Measurements from ENCODE around the gene LETMD1. TPM values are rescaled to one million over a fixed set of nuclear protein-coding genes. Genes with fewer than 3 reads are reported as not detected.

Gene LETMD1
- total RNA-seq, 2 experiments from 2014 or later: 51.8 to 54.1 TPM

DNA sequence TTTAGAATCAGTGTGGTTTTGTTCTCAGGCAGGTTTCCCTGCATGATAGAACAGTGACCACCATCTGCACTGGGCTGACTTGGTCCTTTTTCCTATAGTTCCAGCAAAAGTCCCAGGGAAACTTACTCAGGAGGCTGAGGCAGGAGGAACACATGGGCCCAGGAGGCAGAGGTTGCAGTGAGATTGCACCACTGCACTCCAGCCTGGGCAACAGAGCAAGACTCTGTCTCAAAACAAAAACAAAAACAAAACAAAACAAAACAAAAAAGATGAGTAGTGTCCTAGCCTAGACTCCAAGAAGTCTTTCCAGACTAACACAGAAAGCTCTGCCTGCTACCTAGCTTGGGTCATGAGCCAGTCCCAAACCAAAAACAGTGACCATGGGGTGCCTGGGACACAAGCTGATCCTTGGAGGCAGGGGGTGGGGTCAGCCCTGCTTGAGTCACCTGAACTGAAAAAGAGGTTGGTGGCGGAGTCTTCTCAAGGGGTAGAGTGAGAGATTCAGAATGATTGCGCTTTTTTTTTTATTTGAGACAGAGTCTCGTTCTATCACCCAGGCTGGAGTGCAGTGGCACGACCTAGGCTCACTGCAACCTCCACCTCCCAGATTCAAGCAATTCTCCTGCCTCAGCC lies 14.6 kb upstream of the LETMD1 start:
- no peaks in the 10 kb centered on the region for H3K4me1 ChIP-seq (ENCODE audit: insufficient read depth, low read length)
- H3K36me3 Mint-ChIP-seq (ENCODE audit: low read depth): no peaks in the 10 kb centered on the region
- intact Hi-C loops (cut with DNase I, micrococcal nuclease): no loop called here
- no peak overlapping the region for H3K27ac ChIP-seq (ENCODE audit: low read depth in 1 of 2, low read length in 2 of 2)
- no peak overlapping the region for H3K27ac Mint-ChIP-seq
- H3K27me3 Mint-ChIP-seq: no peaks in the 10 kb centered on the region
- ATAC-seq (ENCODE audit: poor library complexity) (no peak), DNase-seq (no peak)
- H3K4me3 Mint-ChIP-seq: no peak overlapping the region
- TF ChIP-seq, protein P1, sequence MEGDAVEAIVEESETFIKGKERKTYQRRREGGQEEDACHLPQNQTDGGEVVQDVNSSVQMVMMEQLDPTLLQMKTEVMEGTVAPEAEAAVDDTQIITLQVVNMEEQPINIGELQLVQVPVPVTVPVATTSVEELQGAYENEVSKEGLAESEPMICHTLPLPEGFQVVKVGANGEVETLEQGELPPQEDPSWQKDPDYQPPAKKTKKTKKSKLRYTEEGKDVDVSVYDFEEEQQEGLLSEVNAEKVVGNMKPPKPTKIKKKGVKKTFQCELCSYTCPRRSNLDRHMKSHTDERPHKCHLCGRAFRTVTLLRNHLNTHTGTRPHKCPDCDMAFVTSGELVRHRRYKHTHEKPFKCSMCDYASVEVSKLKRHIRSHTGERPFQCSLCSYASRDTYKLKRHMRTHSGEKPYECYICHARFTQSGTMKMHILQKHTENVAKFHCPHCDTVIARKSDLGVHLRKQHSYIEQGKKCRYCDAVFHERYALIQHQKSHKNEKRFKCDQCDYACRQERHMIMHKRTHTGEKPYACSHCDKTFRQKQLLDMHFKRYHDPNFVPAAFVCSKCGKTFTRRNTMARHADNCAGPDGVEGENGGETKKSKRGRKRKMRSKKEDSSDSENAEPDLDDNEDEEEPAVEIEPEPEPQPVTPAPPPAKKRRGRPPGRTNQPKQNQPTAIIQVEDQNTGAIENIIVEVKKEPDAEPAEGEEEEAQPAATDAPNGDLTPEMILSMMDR (IDR thresholded peaks at IDR 0.05): no peak
- no peaks in the 10 kb centered on the region for H3K9me3 Mint-ChIP-seq
- no peaks in the 10 kb centered on the region for H3K27me3 ChIP-seq (ENCODE audit: control insufficient read depth in 1 of 2, insufficient read depth in 2 of 2, low read length in 2 of 2)
- no peaks in the 10 kb centered on the region for H3K9me3 ChIP-seq (ENCODE audit: control insufficient read depth in 1 of 2, insufficient read depth in 1 of 2, low read length in 2 of 2)
- no peak overlapping the region for H3K4me3 ChIP-seq (ENCODE audit: low read length)
- ChIA-PET POLR2A (no interaction called here), CTCF (no interaction called here)
- no peaks in the 10 kb centered on the region for H3K36me3 ChIP-seq (ENCODE audit: insufficient read depth, low read length)
- no peaks in the 10 kb centered on the region for H3K4me1 Mint-ChIP-seq (ENCODE audit: low read depth)

DNA sequence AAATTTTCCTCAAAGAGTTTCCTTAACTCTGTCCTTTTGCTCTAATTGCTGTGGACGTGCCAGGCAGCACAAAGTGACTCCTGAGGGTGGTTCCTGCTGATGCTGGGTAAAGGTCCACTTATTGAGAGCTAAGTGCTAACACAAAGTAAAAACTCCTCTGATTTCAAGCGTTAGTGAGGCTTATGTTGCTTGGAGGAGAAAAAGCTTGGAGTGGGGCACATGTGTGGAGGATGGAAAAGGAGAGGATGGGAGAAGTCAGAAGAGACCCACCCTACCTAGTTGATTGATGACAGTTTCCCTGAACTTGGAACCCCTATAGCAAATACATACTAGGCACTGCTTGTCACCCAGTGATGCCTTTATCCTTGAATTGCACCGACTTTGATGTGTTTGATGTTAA lies 11.8 kb upstream of the LETMD1 start:
- Histone ChIP-seq H3K27me3 (ENCODE audit: control insufficient read depth in 1 of 2, insufficient read depth in 2 of 2, low read length in 2 of 2) (no peaks in the 10 kb centered on the region), H3K9me3 (ENCODE audit: control insufficient read depth in 1 of 2, insufficient read depth in 1 of 2, low read length in 2 of 2) (no peaks in the 10 kb centered on the region), H3K36me3 (ENCODE audit: insufficient read depth, low read length) (no peaks in the 10 kb centered on the region), H3K4me3 (ENCODE audit: low read length) (no peak overlapping the region), H3K4me1 (ENCODE audit: insufficient read depth, low read length) (no peaks in the 10 kb centered on the region), H3K27ac (ENCODE audit: low read depth in 1 of 2, low read length in 2 of 2) (no peak overlapping the region)
- ChIA-PET POLR2A (interaction anchor here (0.6 to 1.4 kb wide), 2 partner anchors 10 to 17 kb away, joined by 5 read pairs; partner anchors contain the start of gene SLC11A2), CTCF (no interaction called here)
- Mint-ChIP-seq H3K36me3 (ENCODE audit: low read depth) (no peaks in the 10 kb centered on the region), H3K27ac (no peak overlapping the region), H3K4me3 (no peak overlapping the region), H3K27me3 (no peaks in the 10 kb centered on the region), H3K4me1 (ENCODE audit: low read depth) (no peaks in the 10 kb centered on the region), H3K9me3 (no peaks in the 10 kb centered on the region)
- DNase-seq (no peak), ATAC-seq (ENCODE audit: poor library complexity) (no peak)
- TF ChIP-seq, protein P1 (IDR thresholded peaks at IDR 0.05): no peak
- intact Hi-C loops (cut with DNase I, micrococcal nuclease): no loop called here

DNA sequence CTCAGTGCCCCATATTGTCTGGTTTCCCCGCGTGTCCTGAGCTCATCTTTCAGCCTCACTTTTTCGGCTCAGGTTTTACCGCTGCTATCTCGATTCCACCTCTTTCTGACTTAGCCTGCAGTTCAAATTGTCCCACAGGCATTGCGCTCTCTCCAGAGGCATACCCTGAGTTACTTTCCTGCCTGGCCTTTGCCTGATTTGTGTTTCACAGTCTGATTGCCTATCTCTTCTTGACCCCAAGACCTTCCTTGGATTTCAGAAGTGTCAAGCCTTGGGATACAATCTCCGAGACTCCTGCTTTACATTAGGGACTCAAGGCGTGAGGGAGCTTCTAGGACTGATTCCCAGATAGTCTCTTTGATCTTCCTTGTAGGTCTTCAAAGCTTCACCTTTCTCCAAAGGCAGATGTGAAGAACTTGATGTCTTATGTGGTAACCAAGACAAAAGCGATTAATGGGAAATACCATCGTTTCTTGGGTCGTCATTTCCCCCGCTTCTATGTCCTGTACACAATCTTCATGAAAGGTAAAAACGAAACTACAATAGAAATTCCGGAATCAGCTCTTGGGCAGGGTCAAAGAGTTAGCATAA lies 629 bp downstream of the LETMD1 start:
- Histone ChIP-seq H3K36me3 (ENCODE audit: insufficient read depth, low read length) (peaks cover 19% of the 10 kb centered on the region), H3K9me3 (ENCODE audit: control insufficient read depth in 1 of 2, insufficient read depth in 1 of 2, low read length in 2 of 2) (no peaks in the 10 kb centered on the region), H3K27ac (ENCODE audit: low read depth in 1 of 2, low read length in 2 of 2) (peak overlapping the region; percentile 83 to 94), H3K4me3 (ENCODE audit: low read length) (peak overlapping the region; percentile 91), H3K4me1 (ENCODE audit: insufficient read depth, low read length) (peaks cover 25% of the 10 kb centered on the region), H3K27me3 (ENCODE audit: control insufficient read depth in 1 of 2, insufficient read depth in 2 of 2, low read length in 2 of 2) (no peaks in the 10 kb centered on the region)
- Mint-ChIP-seq H3K4me3 (peak overlapping the region; percentile 93), H3K4me1 (ENCODE audit: low read depth) (peaks cover 39% of the 10 kb centered on the region), H3K27me3 (no peaks in the 10 kb centered on the region), H3K36me3 (ENCODE audit: low read depth) (peaks cover 39% of the 10 kb centered on the region), H3K27ac (peak overlapping the region; percentile 93), H3K9me3 (no peaks in the 10 kb centered on the region)
- DNase-seq (peak in 4 of 14 experiments; percentile 2 to 78 (median 58)), ATAC-seq (ENCODE audit: poor library complexity) (no peak)
- POLR2A ChIA-PET: interaction anchor here (0.9 to 2.2 kb wide), 6 partner anchors 23 to 881 kb away, joined by 3 to 12 read pairs (median 7); partner anchors contain the start of genes ATF1, CERS5, CSRNP2 and POU6F1
- CTCF ChIA-PET: interaction anchor here (1.1 to 1.7 kb wide), 2 partner anchors 32 to 190 kb away, joined by 3 to 4 read pairs; partner anchors contain the start of gene DAZAP2
- TF ChIP-seq, protein P1 (IDR thresholded peaks at IDR 0.05): no peak
- intact Hi-C loops (cut with DNase I, micrococcal nuclease): loop anchor here (1.0 to 5.0 kb wide), 7 partner anchors 35 to 646 kb away; partner anchors contain the start of genes DAZAP2 (in 2 of the 2), POU6F1 (in 2 of the 2), CSRNP2 (in 1 of the 2) and LARP4 (in 1 of the 2)

Measured in CD4-positive, alpha-beta T cell (primary cell).